ENCODE measurements around the gene NANOS3.

NANOS3 gene

DNA sequence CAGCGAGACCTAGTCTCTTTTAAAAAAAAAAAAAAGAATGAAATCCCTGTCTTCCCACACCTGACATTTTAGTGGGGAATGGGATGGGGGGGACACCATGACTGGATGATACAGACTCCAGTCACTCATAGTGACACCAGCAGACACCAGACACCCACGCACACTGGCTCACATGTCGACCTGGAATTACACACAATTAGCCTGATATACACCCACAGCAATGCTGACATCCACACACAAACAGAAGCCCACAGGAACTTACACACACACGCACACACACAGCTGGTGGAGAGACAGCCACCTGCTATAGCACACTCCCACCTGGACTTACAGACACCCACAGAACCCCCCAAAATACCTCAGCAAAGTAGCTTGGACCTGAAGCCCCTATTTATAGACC lies 8.3 kb upstream of the NANOS3 start:
- peaks cover 28% of the 10 kb centered on the region for H3K27me3 ChIP-seq (ENCODE audit: control insufficient read depth, insufficient read depth, low read length)
- no peaks in the 10 kb centered on the region; the same call in 1 of the 2 replicates for H3K36me3 ChIP-seq (ENCODE audit: control insufficient read depth, insufficient read depth, low read length)
- DNase-seq (ENCODE audit: low read depth, low spot score) = no peak
- no peaks in the 10 kb centered on the region; the same call in 1 of the 2 replicates for H3K4me1 ChIP-seq (ENCODE audit: control insufficient read depth, insufficient read depth, low read length)
- H3K4me3 ChIP-seq (ENCODE audit: low read length) = no peak overlapping the region
- no peak overlapping the region for H3K27ac ChIP-seq (ENCODE audit: low read length)
- no peaks in the 10 kb centered on the region for H3K9me3 ChIP-seq (ENCODE audit: control insufficient read depth, insufficient read depth, low read length)
- WGBS (ENCODE audit: insufficient coverage, insufficient read length) = no CpG with 5 or more reads among the region's 4 CpGs

DNA sequence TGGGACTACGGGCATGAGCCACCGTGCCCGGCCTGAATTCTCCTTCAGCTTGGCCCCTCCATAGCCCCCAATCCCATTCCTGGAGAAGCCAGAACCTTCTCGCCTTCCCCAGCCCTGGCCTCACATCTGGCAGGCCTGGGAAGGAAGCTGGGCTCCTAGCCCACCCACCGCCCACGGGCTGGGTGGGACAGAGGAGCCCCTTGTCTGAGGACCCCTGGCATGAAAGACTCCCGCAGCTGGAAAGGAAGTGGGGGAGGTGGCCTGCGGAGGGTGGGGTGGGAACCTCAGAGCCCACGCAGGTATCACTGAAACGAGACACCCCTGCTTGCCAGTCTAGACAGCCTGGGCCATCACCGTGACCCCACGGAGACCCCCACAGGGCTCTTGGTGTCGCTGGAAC lies 7.7 kb upstream of the NANOS3 start:
- WGBS (ENCODE audit: insufficient coverage, insufficient read length) = no CpG with 5 or more reads among the region's 13 CpGs
- no peaks in the 10 kb centered on the region; the same call in 1 of the 2 replicates for H3K36me3 ChIP-seq (ENCODE audit: control insufficient read depth, insufficient read depth, low read length)
- H3K27me3 ChIP-seq (ENCODE audit: control insufficient read depth, insufficient read depth, low read length) = peaks cover 31% of the 10 kb centered on the region
- H3K4me3 ChIP-seq (ENCODE audit: low read length) = no peak overlapping the region
- no peaks in the 10 kb centered on the region for H3K4me1 ChIP-seq (ENCODE audit: control insufficient read depth, insufficient read depth, low read length)
- no peak for DNase-seq (ENCODE audit: low read depth, low spot score)
- H3K27ac ChIP-seq (ENCODE audit: low read length) = no peak overlapping the region
- no peaks in the 10 kb centered on the region for H3K9me3 ChIP-seq (ENCODE audit: control insufficient read depth, insufficient read depth, low read length)

DNA sequence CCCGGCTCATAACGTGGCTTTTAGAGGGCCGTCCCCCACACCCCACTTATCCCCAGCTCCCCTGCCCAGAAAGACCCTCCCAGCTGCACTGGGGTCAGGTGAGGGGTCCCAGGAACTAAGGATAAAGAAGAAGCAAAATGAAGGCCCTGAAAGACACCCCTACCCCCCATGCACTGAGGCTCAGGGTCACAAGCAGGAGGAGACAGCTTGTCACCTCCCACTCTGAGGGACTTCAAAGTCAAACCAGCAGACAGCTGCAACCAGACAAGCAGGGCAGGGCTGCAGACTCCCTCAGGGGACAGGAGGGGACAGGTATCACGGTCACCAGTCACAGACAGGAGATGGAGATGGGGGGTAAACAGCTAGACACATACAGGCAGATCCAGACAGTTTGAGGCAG lies 6.1 kb upstream of the NANOS3 start:
- no CpG with 5 or more reads among the region's 4 CpGs for WGBS (ENCODE audit: insufficient coverage, insufficient read length)
- no peak for DNase-seq (ENCODE audit: low read depth, low spot score)
- no peak overlapping the region for H3K4me3 ChIP-seq (ENCODE audit: low read length)
- H3K9me3 ChIP-seq (ENCODE audit: control insufficient read depth, insufficient read depth, low read length) = no peaks in the 10 kb centered on the region
- H3K4me1 ChIP-seq (ENCODE audit: control insufficient read depth, insufficient read depth, low read length) = no peaks in the 10 kb centered on the region
- no peaks in the 10 kb centered on the region; the same call in 1 of the 2 replicates for H3K36me3 ChIP-seq (ENCODE audit: control insufficient read depth, insufficient read depth, low read length)
- no peak overlapping the region for H3K27ac ChIP-seq (ENCODE audit: low read length)
- peaks cover 39% of the 10 kb centered on the region for H3K27me3 ChIP-seq (ENCODE audit: control insufficient read depth, insufficient read depth, low read length)

DNA sequence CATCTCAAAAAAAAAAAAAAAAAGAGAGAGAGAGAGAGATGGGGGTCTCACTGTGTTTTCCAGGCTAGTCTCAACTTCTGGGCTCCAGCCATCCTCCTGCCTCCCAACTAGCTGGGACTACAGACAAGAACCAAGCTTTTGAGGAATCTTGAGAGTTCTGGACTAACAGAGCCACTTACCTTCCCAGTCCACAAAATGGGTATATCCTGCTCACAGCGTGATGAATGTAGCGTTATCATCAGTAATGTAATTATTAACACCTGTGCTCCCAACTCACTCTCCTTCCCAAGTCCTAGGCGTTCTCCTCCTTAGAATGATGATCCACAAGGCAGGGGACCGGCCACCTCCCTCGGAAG lies 4.6 kb upstream of the NANOS3 start:
- WGBS (ENCODE audit: insufficient coverage, insufficient read length) = no CpG with 5 or more reads among the region's 5 CpGs
- no peak for DNase-seq (ENCODE audit: low read depth, low spot score)
- Histone ChIP-seq H3K4me3 (ENCODE audit: low read length) (no peak overlapping the region), H3K36me3 (ENCODE audit: control insufficient read depth, insufficient read depth, low read length) (no peaks in the 10 kb centered on the region; the same call in 1 of the 2 replicates), H3K9me3 (ENCODE audit: control insufficient read depth, insufficient read depth, low read length) (no peaks in the 10 kb centered on the region), H3K27ac (ENCODE audit: low read length) (no peak overlapping the region), H3K4me1 (ENCODE audit: control insufficient read depth, insufficient read depth, low read length) (no peaks in the 10 kb centered on the region), H3K27me3 (ENCODE audit: control insufficient read depth, insufficient read depth, low read length) (peaks cover 30% of the 10 kb centered on the region)

DNA sequence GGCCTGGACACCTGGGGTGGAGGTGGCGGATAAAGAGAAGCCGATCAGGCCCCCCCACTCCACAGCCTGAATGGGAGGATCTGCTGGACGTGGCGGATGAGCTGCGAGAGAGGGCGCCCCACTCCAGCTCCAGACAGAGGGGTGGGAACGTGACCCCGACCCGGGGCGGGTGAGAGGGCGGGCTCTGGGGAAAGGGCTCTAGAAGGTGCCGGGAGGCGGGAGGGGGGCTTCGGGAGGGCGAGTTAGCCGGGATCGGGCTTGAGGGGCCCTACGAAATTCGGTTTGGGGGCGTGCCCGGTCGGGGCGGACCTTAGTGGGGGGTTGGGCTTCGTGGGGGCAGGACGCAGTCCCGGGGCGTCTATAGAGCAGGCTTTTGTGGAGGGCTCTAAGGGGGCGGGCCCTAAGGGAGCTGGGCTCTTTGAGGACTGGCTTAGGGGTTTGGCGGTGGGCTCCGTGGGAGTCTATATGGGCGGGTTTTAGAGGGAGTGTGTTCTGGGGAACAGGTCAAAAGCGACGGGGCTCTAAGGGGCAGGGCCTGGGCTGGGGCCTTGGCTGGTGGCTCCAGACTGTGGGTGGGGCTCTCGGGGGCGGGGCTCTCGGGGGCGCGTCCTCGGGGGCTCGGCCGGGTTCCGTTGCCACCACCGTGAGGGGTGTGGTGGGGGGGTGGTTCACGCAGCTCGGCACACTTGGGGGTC lies 4.1 kb upstream of the NANOS3 start:
- H3K27me3 ChIP-seq (ENCODE audit: control insufficient read depth, insufficient read depth, low read length) = peaks cover 30% of the 10 kb centered on the region
- H3K27ac ChIP-seq (ENCODE audit: low read length) = no peak overlapping the region
- no peaks in the 10 kb centered on the region for H3K9me3 ChIP-seq (ENCODE audit: control insufficient read depth, insufficient read depth, low read length)
- no peaks in the 10 kb centered on the region for H3K4me1 ChIP-seq (ENCODE audit: control insufficient read depth, insufficient read depth, low read length)
- no CpG with 5 or more reads among the region's 45 CpGs for WGBS (ENCODE audit: insufficient coverage, insufficient read length)
- H3K36me3 ChIP-seq (ENCODE audit: control insufficient read depth, insufficient read depth, low read length) = no peaks in the 10 kb centered on the region; the same call in 1 of the 2 replicates
- no peak for DNase-seq (ENCODE audit: low read depth, low spot score)
- H3K4me3 ChIP-seq (ENCODE audit: low read length) = no peak overlapping the region

DNA sequence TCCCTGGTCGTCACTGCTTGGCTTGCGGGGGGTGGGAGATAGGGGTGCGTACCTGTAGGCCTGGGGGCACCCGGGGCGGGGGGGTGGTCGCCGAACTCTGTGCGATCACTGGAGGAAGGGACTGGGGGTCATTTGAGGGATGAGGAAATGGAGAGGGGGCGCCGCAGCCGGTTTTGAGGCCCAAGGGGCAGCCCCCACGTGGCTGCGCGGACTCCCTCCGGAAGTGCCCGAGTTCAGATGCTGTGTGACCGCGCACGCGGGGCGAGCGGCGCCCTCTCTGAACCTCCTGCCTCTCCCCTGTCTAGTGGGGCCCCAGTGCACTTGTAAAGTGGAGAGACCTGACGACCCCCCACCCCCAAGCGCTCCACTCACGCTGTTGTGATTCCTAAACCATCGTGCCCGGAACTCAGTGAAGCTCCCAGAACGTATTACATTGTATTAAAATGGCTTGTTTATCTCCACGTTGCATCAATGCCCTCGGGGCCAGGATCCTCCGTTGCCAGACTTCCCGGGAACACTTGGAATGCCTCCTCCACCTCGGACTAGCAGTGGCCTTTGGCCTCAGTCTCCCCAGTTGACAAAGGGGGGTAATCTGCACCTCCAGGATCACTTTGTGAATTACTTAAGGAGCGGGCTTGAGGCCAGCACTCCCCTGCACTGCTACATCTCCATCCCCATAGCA lies 3.0 kb upstream of the NANOS3 start:
- Histone ChIP-seq H3K27me3 (ENCODE audit: control insufficient read depth, insufficient read depth, low read length) (peaks cover 30% of the 10 kb centered on the region), H3K4me1 (ENCODE audit: control insufficient read depth, insufficient read depth, low read length) (no peaks in the 10 kb centered on the region), H3K27ac (ENCODE audit: low read length) (no peak overlapping the region), H3K36me3 (ENCODE audit: control insufficient read depth, insufficient read depth, low read length) (no peaks in the 10 kb centered on the region; the same call in 1 of the 2 replicates), H3K9me3 (ENCODE audit: control insufficient read depth, insufficient read depth, low read length) (no peaks in the 10 kb centered on the region), H3K4me3 (ENCODE audit: low read length) (no peak overlapping the region)
- DNase-seq (ENCODE audit: low read depth, low spot score) = no peak
- no CpG with 5 or more reads among the region's 35 CpGs for WGBS (ENCODE audit: insufficient coverage, insufficient read length)

DNA sequence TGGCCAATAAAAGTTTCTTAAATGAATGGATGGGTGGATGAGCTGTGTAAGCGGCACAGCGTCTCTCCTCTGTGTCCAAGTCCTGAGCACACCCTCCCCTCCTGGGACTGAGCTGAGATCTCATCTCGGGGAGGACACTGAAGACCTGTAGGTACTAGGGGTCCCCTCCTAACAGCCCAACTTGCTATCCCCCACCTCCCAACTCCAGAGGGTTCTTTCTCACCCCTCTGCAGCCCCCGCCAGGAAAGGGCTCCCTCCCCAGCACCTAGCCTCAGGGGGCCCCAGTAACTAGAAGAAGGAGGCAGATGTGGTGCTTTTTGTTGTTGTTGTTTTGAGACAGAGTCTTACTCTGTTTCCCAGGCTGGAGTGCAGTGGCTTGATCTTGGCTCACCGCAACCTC lies 1.1 kb upstream of the NANOS3 start:
- H3K27me3 ChIP-seq (ENCODE audit: control insufficient read depth, insufficient read depth, low read length) = peaks cover 29% of the 10 kb centered on the region
- WGBS (ENCODE audit: insufficient coverage, insufficient read length) = no CpG with 5 or more reads among the region's 5 CpGs

DNA sequence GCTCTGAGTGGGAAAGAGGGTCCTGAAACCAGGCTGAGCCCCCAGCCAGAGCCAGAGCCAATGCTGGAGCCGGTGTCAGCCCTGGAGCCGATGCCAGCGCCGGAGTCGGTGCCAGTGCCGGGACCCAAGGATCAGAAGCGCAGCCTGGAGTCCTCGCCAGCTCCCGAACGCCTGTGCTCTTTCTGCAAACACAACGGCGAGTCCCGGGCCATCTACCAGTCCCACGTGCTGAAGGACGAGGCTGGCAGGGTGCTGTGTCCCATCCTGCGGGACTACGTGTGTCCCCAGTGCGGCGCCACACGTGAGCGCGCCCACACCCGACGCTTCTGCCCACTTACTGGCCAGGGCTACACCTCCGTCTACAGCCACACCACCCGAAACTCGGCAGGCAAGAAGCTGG lies 369 bp downstream of the NANOS3 start:
- Histone ChIP-seq H3K27me3 (ENCODE audit: control insufficient read depth, insufficient read depth, low read length) (peaks cover 19% of the 10 kb centered on the region), H3K4me3 (ENCODE audit: low read length) (no peak overlapping the region), H3K4me1 (ENCODE audit: control insufficient read depth, insufficient read depth, low read length) (peaks cover 12% of the 10 kb centered on the region), H3K9me3 (ENCODE audit: control insufficient read depth, insufficient read depth, low read length) (no peaks in the 10 kb centered on the region), H3K27ac (ENCODE audit: low read length) (no peak overlapping the region), H3K36me3 (ENCODE audit: control insufficient read depth, insufficient read depth, low read length) (no peaks in the 10 kb centered on the region)
- DNase-seq (ENCODE audit: low read depth, low spot score) = no peak
- WGBS (ENCODE audit: insufficient coverage, insufficient read length) = no CpG with 5 or more reads among the region's 27 CpGs

More for the DNA sequence above, 1.1 kb upstream of the NANOS3 start:
- Histone ChIP-seq H3K36me3 (ENCODE audit: control insufficient read depth, insufficient read depth, low read length) (no peaks in the 10 kb centered on the region), H3K4me1 (ENCODE audit: control insufficient read depth, insufficient read depth, low read length) (peaks cover 5% of the 10 kb centered on the region), H3K4me3 (ENCODE audit: low read length) (no peak overlapping the region), H3K27ac (ENCODE audit: low read length) (no peak overlapping the region), H3K9me3 (ENCODE audit: control insufficient read depth, insufficient read depth, low read length) (no peaks in the 10 kb centered on the region)
- DNase-seq (ENCODE audit: low read depth, low spot score) = no peak

DNA sequence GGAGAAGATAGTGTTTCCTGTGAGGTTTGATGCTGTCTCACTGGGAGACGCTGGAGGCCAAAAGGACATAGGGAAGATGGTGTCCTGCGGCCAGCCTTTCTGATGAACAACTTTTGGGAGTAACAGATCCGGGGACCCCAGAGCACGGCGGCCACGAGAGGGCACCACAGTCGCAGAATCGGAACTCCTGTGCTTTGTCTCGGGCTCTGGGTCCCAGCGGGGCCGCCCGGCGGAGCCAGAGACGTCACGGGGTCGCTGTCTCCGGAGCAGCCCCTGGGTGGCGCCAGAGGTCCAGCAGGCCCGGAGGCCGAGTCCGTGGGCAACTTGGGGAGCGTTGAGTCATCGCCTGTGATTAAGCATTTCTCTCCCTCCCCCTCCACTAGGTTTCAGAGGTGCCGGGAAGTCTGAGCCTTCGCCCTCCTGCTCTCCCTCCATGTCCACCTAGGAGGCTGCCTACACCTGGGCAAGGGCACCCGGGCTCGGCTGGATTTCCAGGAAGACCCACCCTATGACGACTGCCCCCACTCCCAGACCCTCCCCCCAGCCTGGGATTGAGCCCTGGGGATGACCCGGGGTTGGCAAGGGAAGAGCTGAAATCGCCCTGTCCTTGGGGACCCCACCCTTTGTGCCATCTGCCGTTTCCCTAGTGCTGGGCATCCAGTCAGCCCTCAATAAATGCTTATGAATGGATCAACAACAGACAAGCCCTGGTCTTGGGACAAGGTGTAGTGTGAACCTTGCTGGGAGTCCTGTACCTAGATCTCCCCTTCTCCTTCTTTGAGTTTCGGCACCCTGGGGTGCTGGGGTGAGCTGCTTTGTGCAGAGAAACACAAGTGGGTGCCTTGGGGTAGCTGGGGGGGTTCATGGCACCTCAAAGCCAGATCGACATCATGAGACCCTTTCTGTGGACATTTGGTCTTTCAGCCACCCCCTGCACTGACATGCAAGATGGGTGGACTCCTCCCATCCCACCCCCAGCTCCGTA lies 3.4 kb downstream of the NANOS3 start:
- WGBS (ENCODE audit: insufficient coverage, insufficient read length) = no CpG with 5 or more reads among the region's 34 CpGs
- Histone ChIP-seq H3K9me3 (ENCODE audit: control insufficient read depth, insufficient read depth, low read length) (no peaks in the 10 kb centered on the region), H3K4me1 (ENCODE audit: control insufficient read depth, insufficient read depth, low read length) (peaks cover 15% of the 10 kb centered on the region), H3K27ac (ENCODE audit: low read length) (no peak overlapping the region), H3K36me3 (ENCODE audit: control insufficient read depth, insufficient read depth, low read length) (no peaks in the 10 kb centered on the region), H3K4me3 (ENCODE audit: low read length) (peak overlapping the region; percentile 12; the same call in 1 of the 2 replicates), H3K27me3 (ENCODE audit: control insufficient read depth, insufficient read depth, low read length) (peaks cover 3% of the 10 kb centered on the region; the same call in 1 of the 2 replicates)
- peak; percentile 92 for DNase-seq (ENCODE audit: low read depth, low spot score)

DNA sequence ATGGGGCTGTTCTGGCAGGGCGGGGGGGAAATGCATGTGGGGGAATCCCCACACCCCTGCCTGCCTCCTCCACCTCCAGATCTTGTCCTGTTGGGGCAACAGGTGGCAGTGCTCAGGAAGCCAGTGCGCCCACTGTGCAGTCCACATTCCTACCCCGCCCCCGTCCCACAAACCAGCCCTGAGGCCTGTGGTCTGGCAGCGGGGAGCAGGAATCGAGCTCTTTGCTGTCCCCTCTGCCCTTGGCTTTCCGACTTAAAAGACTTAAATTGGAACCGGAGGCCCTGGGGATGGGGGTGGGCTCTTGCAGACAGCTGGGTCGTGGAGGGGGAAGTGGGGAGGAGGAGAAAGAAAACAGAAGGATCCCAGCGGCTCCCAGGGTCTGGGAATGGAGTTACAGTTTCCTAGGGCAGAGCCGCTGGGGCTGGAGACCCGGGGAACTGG lies 4.3 kb downstream of the NANOS3 start:
- H3K36me3 ChIP-seq (ENCODE audit: control insufficient read depth, insufficient read depth, low read length) = no peaks in the 10 kb centered on the region

More for the DNA sequence above, 4.3 kb downstream of the NANOS3 start:
- Histone ChIP-seq H3K4me3 (ENCODE audit: low read length) (no peak overlapping the region), H3K27ac (ENCODE audit: low read length) (no peak overlapping the region), H3K27me3 (ENCODE audit: control insufficient read depth, insufficient read depth, low read length) (no peaks in the 10 kb centered on the region), H3K9me3 (ENCODE audit: control insufficient read depth, insufficient read depth, low read length) (no peaks in the 10 kb centered on the region), H3K4me1 (ENCODE audit: control insufficient read depth, insufficient read depth, low read length) (peaks cover 15% of the 10 kb centered on the region)
- no CpG with 5 or more reads among the region's 12 CpGs for WGBS (ENCODE audit: insufficient coverage, insufficient read length)
- DNase-seq (ENCODE audit: low read depth, low spot score) = no peak
